ENCODE measurements around the gene ELF5.

ELF5 gene

GRCh38 chr11:34490304-34490703 lies 23.3 kb downstream of the ELF5 start:
- no peak for DNase-seq

GRCh38 chr11:34488855-34489557 lies 24.6 kb downstream of the ELF5 start:
- no peak for DNase-seq

- DNase-seq = no peak
These were observed 26.2 kb downstream of the ELF5 start for GRCh38 chr11:34487430-34487829.

GRCh38 chr11:34483106-34483874 lies 30.3 kb downstream of the ELF5 start:
- DNase-seq = no peak

GRCh38 chr11:34481307-34481706 lies 32.3 kb downstream of the ELF5 start:
- DNase-seq = no peak

GRCh38 chr11:34480314-34480713 lies 33.3 kb downstream of the ELF5 start:
- no peak for DNase-seq

GRCh38 chr11:34478845-34479663 lies 34.5 kb downstream of the ELF5 start:
- DNase-seq = no peak

GRCh38 chr11:34476849-34477248 lies 36.7 kb downstream of the ELF5 start:
- DNase-seq = no peak

- no peak for DNase-seq
These were observed 37.9 kb downstream of the ELF5 start for GRCh38 chr11:34475656-34476055.

GRCh38 chr11:34473603-34474169 lies 39.9 kb downstream of the ELF5 start:
- no peak for DNase-seq

- no peak for DNase-seq
These were observed 45.3 kb downstream of the ELF5 start for GRCh38 chr11:34468209-34468841.

GRCh38 chr11:34466802-34467488 lies 46.6 kb downstream of the ELF5 start:
- no peak for DNase-seq

GRCh38 chr11:34464591-34465051 lies 49.0 kb downstream of the ELF5 start:
- no peak for DNase-seq

GRCh38 chr11:34461215-34461614 lies 52.4 kb downstream of the ELF5 start:
- DNase-seq = no peak

GRCh38 chr11:34460278-34460677 lies 53.3 kb downstream of the ELF5 start:
- no peak for DNase-seq

- no peak for DNase-seq
These were observed 54.0 kb downstream of the ELF5 start for GRCh38 chr11:34459507-34460162.

GRCh38 chr11:34458525-34458924 lies 55.1 kb downstream of the ELF5 start:
- DNase-seq = no peak

GRCh38 chr11:34457607-34458006 lies 56.0 kb downstream of the ELF5 start:
- no peak for DNase-seq

- no peak for DNase-seq
These were observed 59.1 kb downstream of the ELF5 start for GRCh38 chr11:34454308-34455032.

- DNase-seq = no peak
These were observed 62.5 kb downstream of the ELF5 start for GRCh38 chr11:34451053-34451452.

- DNase-seq = no peak
These were observed 64.6 kb downstream of the ELF5 start for GRCh38 chr11:34449013-34449412.
